ENCODE results near the gene MAGI2. TPM values are rescaled to one million over a fixed set of nuclear protein-coding genes. Genes with fewer than 3 reads are reported as not detected.
"Not testable (repeated sequence)": the region's sequence is repeated elsewhere in the genome, so short reads cannot be mapped to it uniquely, and the experiment has no call there.

Gene MAGI2
- total RNA-seq, 2 experiments from 2014 or later, result 0.17 TPM

- H3K27ac Mint-ChIP-seq, result no peak overlapping the region
- intact Hi-C loops (cut with micrococcal nuclease), result no loop called here
- POLR2A ChIA-PET, result no interaction called here
- H3K4me3 Mint-ChIP-seq, result no peak overlapping the region
- H3K27me3 Mint-ChIP-seq, result no peaks in the 10 kb centered on the region
- H3K9me3 Mint-ChIP-seq, result peaks cover 4% of the 10 kb centered on the region
- DNase-seq, result no peak
- no peaks in the 10 kb centered on the region for H3K4me1 Mint-ChIP-seq (ENCODE audit: low read depth)
- no peaks in the 10 kb centered on the region for H3K36me3 Mint-ChIP-seq
- CTCF ChIA-PET, result no interaction called here
Measured at GRCh38 chr7:78296644-78297371, 1156.7 kb downstream of the MAGI2 start.

GRCh38 chr7:78296046-78296597 is 1157.3 kb downstream of the MAGI2 start:
- H3K36me3 Mint-ChIP-seq, result no peaks in the 10 kb centered on the region
- H3K9me3 Mint-ChIP-seq, result peaks cover 4% of the 10 kb centered on the region
- intact Hi-C loops (cut with micrococcal nuclease), result no loop called here
- no peak overlapping the region for H3K4me3 Mint-ChIP-seq
- no peaks in the 10 kb centered on the region for H3K27me3 Mint-ChIP-seq
- H3K27ac Mint-ChIP-seq, result no peak overlapping the region
- no peaks in the 10 kb centered on the region for H3K4me1 Mint-ChIP-seq (ENCODE audit: low read depth)
- DNase-seq, result no peak
- ChIA-PET CTCF (no interaction called here), POLR2A (no interaction called here)

GRCh38 chr7:78289471-78289870 is 1164.0 kb downstream of the MAGI2 start:
- H3K27ac Mint-ChIP-seq; H3K9me3 Mint-ChIP-seq; POLR2A ChIA-PET; CTCF ChIA-PET; DNase-seq; H3K36me3 Mint-ChIP-seq; intact Hi-C loops (cut with micrococcal nuclease); H3K4me1 Mint-ChIP-seq (ENCODE audit: low read depth); H3K4me3 Mint-ChIP-seq; H3K27me3 Mint-ChIP-seq: not testable (repeated sequence)

- H3K36me3 Mint-ChIP-seq, result no peaks in the 10 kb centered on the region
- CTCF ChIA-PET, result no interaction called here
- peaks cover 2% of the 10 kb centered on the region for H3K27me3 Mint-ChIP-seq
- no peak overlapping the region for H3K27ac Mint-ChIP-seq
- H3K9me3 Mint-ChIP-seq, result no peaks in the 10 kb centered on the region
- no peak for DNase-seq
- POLR2A ChIA-PET, result no interaction called here
- intact Hi-C loops (cut with micrococcal nuclease), result no loop called here
- no peaks in the 10 kb centered on the region for H3K4me1 Mint-ChIP-seq (ENCODE audit: low read depth)
- no peak overlapping the region for H3K4me3 Mint-ChIP-seq
Measured at GRCh38 chr7:78284945-78285344, 1168.5 kb downstream of the MAGI2 start.

- H3K36me3 Mint-ChIP-seq, result no peaks in the 10 kb centered on the region
- DNase-seq, result no peak
- intact Hi-C loops (cut with micrococcal nuclease), result no loop called here
- H3K27ac Mint-ChIP-seq, result no peak overlapping the region
- ChIA-PET POLR2A (no interaction called here), CTCF (no interaction called here)
- no peaks in the 10 kb centered on the region for H3K9me3 Mint-ChIP-seq
- no peak overlapping the region for H3K4me3 Mint-ChIP-seq
- no peaks in the 10 kb centered on the region for H3K4me1 Mint-ChIP-seq (ENCODE audit: low read depth)
- H3K27me3 Mint-ChIP-seq, result no peaks in the 10 kb centered on the region
Measured at GRCh38 chr7:78280276-78280675, 1173.2 kb downstream of the MAGI2 start.

GRCh38 chr7:78279457-78279856 is 1174.0 kb downstream of the MAGI2 start:
- ChIA-PET CTCF (no interaction called here), POLR2A (no interaction called here)
- DNase-seq, result no peak
- Mint-ChIP-seq H3K27ac (no peak overlapping the region), H3K4me3 (no peak overlapping the region), H3K36me3 (no peaks in the 10 kb centered on the region), H3K9me3 (no peaks in the 10 kb centered on the region), H3K4me1 (ENCODE audit: low read depth) (no peaks in the 10 kb centered on the region), H3K27me3 (no peaks in the 10 kb centered on the region)
- intact Hi-C loops (cut with micrococcal nuclease), result no loop called here

- no peaks in the 10 kb centered on the region for H3K4me1 Mint-ChIP-seq (ENCODE audit: low read depth)
- H3K9me3 Mint-ChIP-seq, result no peaks in the 10 kb centered on the region
- DNase-seq, result no peak
- ChIA-PET CTCF (no interaction called here), POLR2A (no interaction called here)
- no peak overlapping the region for H3K27ac Mint-ChIP-seq
- no peaks in the 10 kb centered on the region for H3K36me3 Mint-ChIP-seq
- H3K4me3 Mint-ChIP-seq, result no peak overlapping the region
- H3K27me3 Mint-ChIP-seq, result no peaks in the 10 kb centered on the region
- intact Hi-C loops (cut with micrococcal nuclease), result no loop called here
Measured at GRCh38 chr7:78279032-78279431, 1174.4 kb downstream of the MAGI2 start.

- peaks cover 9% of the 10 kb centered on the region for H3K9me3 Mint-ChIP-seq
- CTCF ChIA-PET, result no interaction called here
- H3K27me3 Mint-ChIP-seq, result no peaks in the 10 kb centered on the region
- POLR2A ChIA-PET, result no interaction called here
- no peaks in the 10 kb centered on the region for H3K36me3 Mint-ChIP-seq
- DNase-seq, result no peak
- H3K27ac Mint-ChIP-seq, result no peak overlapping the region
- intact Hi-C loops (cut with micrococcal nuclease), result no loop called here
- no peaks in the 10 kb centered on the region for H3K4me1 Mint-ChIP-seq (ENCODE audit: low read depth)
- H3K4me3 Mint-ChIP-seq, result no peak overlapping the region
Measured at GRCh38 chr7:78267141-78267540, 1186.3 kb downstream of the MAGI2 start.

- intact Hi-C loops (cut with micrococcal nuclease), result no loop called here
- no peak for DNase-seq
- H3K27ac Mint-ChIP-seq, result no peak overlapping the region
- H3K4me3 Mint-ChIP-seq, result no peak overlapping the region
- ChIA-PET CTCF (no interaction called here), POLR2A (no interaction called here)
- peaks cover 8% of the 10 kb centered on the region for H3K9me3 Mint-ChIP-seq
- no peaks in the 10 kb centered on the region for H3K36me3 Mint-ChIP-seq
- H3K27me3 Mint-ChIP-seq, result no peaks in the 10 kb centered on the region
- H3K4me1 Mint-ChIP-seq (ENCODE audit: low read depth), result no peaks in the 10 kb centered on the region
Measured at GRCh38 chr7:78265486-78265885, 1188.0 kb downstream of the MAGI2 start.

- Mint-ChIP-seq H3K27me3 (no peaks in the 10 kb centered on the region), H3K4me3 (no peak overlapping the region), H3K4me1 (ENCODE audit: low read depth) (no peaks in the 10 kb centered on the region), H3K27ac (no peak overlapping the region), H3K9me3 (peaks cover 4% of the 10 kb centered on the region), H3K36me3 (no peaks in the 10 kb centered on the region)
- CTCF ChIA-PET, result no interaction called here
- POLR2A ChIA-PET, result no interaction called here
- DNase-seq, result no peak
- intact Hi-C loops (cut with micrococcal nuclease), result no loop called here
Measured at GRCh38 chr7:78265071-78265470, 1188.4 kb downstream of the MAGI2 start.

- Mint-ChIP-seq H3K36me3 (no peaks in the 10 kb centered on the region), H3K4me1 (ENCODE audit: low read depth) (no peaks in the 10 kb centered on the region), H3K4me3 (no peak overlapping the region), H3K27me3 (no peaks in the 10 kb centered on the region), H3K9me3 (no peaks in the 10 kb centered on the region), H3K27ac (no peak overlapping the region)
- intact Hi-C loops (cut with micrococcal nuclease), result no loop called here
- ChIA-PET POLR2A (no interaction called here), CTCF (no interaction called here)
- no peak for DNase-seq
Measured at GRCh38 chr7:78264105-78264504, 1189.4 kb downstream of the MAGI2 start.

- no peak overlapping the region for H3K4me3 Mint-ChIP-seq
- DNase-seq, result no peak
- no peaks in the 10 kb centered on the region for H3K4me1 Mint-ChIP-seq (ENCODE audit: low read depth)
- ChIA-PET POLR2A (no interaction called here), CTCF (no interaction called here)
- no peak overlapping the region for H3K27ac Mint-ChIP-seq
- H3K9me3 Mint-ChIP-seq, result no peaks in the 10 kb centered on the region
- intact Hi-C loops (cut with micrococcal nuclease), result no loop called here
- H3K27me3 Mint-ChIP-seq, result no peaks in the 10 kb centered on the region
- no peaks in the 10 kb centered on the region for H3K36me3 Mint-ChIP-seq
Measured at GRCh38 chr7:78261739-78262138, 1191.7 kb downstream of the MAGI2 start.

- intact Hi-C loops (cut with micrococcal nuclease), result no loop called here
- Mint-ChIP-seq H3K27me3 (no peaks in the 10 kb centered on the region), H3K27ac (no peak overlapping the region), H3K4me1 (ENCODE audit: low read depth) (no peaks in the 10 kb centered on the region), H3K4me3 (no peak overlapping the region), H3K9me3 (no peaks in the 10 kb centered on the region), H3K36me3 (no peaks in the 10 kb centered on the region)
- ChIA-PET POLR2A (no interaction called here), CTCF (no interaction called here)
- DNase-seq, result no peak
Measured at GRCh38 chr7:78261302-78261701, 1192.2 kb downstream of the MAGI2 start.
